Hematopoietic multipotent progenitor cell treated with erythropoietin and hydrocortisone succinate and interleukin-3 and kit ligand, for 17 days (in vitro differentiated cells): ENCODE measurements around the gene RGL3.
"Not testable (repeated sequence)": the region's sequence is repeated elsewhere in the genome, so short reads cannot be mapped to it uniquely, and the experiment has no call there.

Experiments used
- DNase-seq: peaks from one replicate; pipeline ENCODE4 v3.0.0-alpha.2; 2015; ENCODE audit warnings: low spot score

Gene RGL3

GRCh38 chr19:11421371-11422098, 2.4 kb upstream of the RGL3 start:
- DNase-seq: peak; percentile 19

GRCh38 chr19:11420429-11421370, 1.6 kb upstream of the RGL3 start:
- no peak for DNase-seq

GRCh38 chr19:11418094-11418548, 993 bp downstream of the RGL3 start:
- DNase-seq: no peak

GRCh38 chr19:11416346-11417052, 2.6 kb downstream of the RGL3 start:
- DNase-seq: no peak

- DNase-seq: no peak
Observed at GRCh38 chr19:11414544-11414943, 4.6 kb downstream of the RGL3 start.

- DNase-seq: no peak
Observed at GRCh38 chr19:11410682-11411081, 8.4 kb downstream of the RGL3 start.

- DNase-seq: no peak
Observed at GRCh38 chr19:11408591-11408990, 10.5 kb downstream of the RGL3 start.

- DNase-seq: not testable (repeated sequence)
Observed at GRCh38 chr19:11406703-11407236, 12.3 kb downstream of the RGL3 start.

- DNase-seq: peak; percentile 43
Observed at GRCh38 chr19:11405846-11406643, 13.1 kb downstream of the RGL3 start.

- DNase-seq: no peak
Observed at GRCh38 chr19:11404588-11405222, 14.4 kb downstream of the RGL3 start.

GRCh38 chr19:11401808-11402543, 17.1 kb downstream of the RGL3 start:
- no peak for DNase-seq

- DNase-seq: no peak
Observed at GRCh38 chr19:11400798-11401197, 18.3 kb downstream of the RGL3 start.

- DNase-seq: no peak
Observed at GRCh38 chr19:11399667-11400066, 19.4 kb downstream of the RGL3 start.

- DNase-seq: no peak
Observed at GRCh38 chr19:11397089-11397610, 22.0 kb downstream of the RGL3 start.

- no peak for DNase-seq
Observed at GRCh38 chr19:11390933-11391680, 28.0 kb downstream of the RGL3 start.

- no peak for DNase-seq
Observed at GRCh38 chr19:11390359-11390758, 28.8 kb downstream of the RGL3 start.

GRCh38 chr19:11387162-11388034, 31.7 kb downstream of the RGL3 start:
- DNase-seq: no peak

- DNase-seq: no peak
Observed at GRCh38 chr19:11384778-11385129, 34.4 kb downstream of the RGL3 start.
